NCI-H2171 treated with DMSO at 0.1 percent for 48 hours (cell line): Measurements from ENCODE around the gene CMC1.
"Not testable (repeated sequence)": the region's sequence is repeated elsewhere in the genome, so short reads cannot be mapped to it uniquely, and the experiment has no call there.

Experiments used
- DNase-seq: peaks from one replicate; lab custom pipeline; 2025; lab: John Stamatoyannopoulos, UW

CMC1 gene

DNA sequence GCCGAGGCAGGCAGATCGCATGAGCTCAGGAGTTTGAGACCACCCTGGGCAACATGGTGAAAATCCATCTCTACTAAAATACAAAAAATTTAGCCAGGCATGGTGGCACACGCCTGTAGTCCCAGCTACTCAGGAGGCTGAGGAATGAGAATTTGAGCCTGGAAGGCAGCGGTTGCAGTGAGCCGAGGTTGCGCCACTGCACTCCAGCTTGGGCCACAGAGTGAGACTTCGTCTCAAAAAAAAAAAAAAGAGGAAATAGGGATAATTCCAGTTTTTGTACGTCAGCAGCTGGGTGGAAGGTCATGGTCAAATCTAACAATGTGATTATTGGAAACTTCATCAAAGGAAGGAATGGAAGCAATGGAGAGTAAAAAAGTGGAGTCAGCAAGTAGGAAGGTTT lies 3.1 kb downstream of the CMC1 start:
- DNase-seq, result no peak

DNA sequence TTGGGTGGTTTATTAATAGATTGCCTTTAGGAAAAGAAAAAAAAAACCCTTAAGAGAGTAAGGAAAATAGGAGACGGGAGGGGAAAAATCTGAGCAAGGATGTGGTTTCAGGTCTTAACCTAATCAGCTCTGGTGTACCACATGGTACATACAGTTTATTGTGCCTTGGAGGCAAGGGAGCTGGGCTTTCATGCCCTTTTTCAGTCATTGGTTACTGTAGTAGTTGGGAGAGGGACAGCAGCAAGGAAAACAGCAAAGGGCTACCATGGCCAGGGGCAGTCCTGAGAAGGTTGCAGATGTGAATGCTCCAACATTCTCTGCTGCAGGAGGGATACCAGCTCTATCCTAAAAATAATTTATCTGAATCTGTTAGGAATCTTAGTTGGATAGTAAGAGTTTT lies 5.9 kb downstream of the CMC1 start:
- DNase-seq, result no peak

DNA sequence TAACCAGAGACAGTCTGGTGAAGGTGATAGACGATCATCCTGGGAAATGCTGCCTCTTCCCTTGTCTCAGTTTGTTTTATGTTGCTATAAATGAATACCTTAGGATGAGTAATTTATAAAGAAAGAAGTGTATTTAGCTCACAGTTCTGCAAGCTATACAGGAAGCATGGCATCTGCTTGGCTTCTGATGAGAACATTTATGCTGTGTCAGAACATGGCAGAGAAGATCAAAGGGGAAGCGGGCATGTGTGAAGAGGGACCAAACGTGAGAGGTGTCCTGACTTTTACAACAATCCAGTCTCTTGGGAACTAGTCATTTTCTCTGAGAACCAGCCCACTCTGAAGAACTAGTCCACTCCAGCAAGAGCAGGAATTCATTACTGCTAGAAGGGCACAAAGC lies 9.6 kb downstream of the CMC1 start:
- peak; percentile 0 for DNase-seq

DNA sequence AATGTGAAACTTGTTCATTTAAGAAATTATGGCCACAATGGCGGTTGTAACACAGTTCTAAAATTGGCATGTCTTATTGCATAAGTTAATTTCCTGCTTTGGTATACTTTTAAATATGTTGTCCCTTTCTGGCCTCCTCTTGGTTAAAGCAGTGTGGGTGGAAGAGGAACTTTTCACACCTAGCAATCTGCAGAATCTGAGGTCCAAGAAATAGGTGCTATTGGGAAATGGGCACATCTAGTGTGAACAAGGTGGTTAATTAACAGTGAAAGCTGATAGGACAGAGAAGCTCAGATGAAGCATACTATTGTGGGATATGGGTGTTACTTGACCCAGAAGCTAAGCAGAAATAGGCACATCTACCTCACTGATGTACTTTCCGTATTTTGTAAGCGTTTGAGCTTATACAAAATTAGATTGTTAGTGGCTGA lies 10.6 kb downstream of the CMC1 start:
- DNase-seq, result no peak

DNA sequence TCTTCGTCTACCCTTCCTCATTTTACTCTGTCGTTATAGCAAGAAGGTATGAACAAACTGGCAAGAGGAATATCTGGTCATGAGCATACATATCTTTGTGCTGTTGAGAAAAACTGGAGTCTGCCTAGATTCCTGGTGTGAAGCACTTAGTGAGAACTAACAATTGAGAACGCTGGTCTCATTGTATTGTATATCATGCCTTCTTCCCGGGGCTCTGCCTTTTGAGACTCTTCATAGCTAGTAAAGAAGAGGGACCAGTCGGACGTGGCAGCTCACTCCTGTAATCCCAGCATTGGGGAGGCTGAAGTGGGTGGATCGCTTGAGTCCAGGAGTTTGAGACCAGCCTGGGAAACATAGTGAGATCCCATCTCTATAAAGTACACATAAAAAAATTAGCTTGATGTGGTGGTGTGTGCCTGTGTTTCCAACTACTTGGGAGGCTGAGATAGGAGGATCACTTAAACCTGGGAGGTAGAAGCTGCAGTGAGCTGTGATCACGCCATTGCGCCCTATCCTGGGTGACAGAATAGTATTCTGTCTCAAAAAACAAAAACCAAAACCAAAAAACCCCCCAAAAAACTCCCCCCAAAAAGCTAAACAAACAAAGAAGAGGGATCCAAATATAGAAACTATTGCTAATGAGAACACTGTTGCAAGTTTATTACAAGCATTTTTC lies 11.8 kb downstream of the CMC1 start:
- DNase-seq, result no peak

DNA sequence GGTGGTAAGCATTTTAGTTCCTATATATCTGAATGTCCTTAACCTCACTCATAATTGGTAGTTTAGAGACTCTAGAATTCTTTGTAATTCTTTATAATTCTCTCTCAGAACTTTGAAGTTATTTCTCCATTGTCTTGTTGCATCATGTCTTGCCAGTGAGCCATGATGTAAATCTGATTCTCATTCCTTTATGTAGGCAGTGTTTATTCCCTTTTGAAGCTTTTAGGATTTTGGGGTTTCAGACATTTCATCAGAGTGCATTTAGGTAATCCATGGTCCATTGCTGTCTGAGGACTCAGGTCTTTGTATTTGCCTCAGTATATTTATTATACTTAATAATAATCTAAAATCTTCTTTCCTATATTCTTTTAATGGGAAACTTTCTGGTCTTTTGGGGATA lies 20.6 kb downstream of the CMC1 start:
- no peak for DNase-seq

DNA sequence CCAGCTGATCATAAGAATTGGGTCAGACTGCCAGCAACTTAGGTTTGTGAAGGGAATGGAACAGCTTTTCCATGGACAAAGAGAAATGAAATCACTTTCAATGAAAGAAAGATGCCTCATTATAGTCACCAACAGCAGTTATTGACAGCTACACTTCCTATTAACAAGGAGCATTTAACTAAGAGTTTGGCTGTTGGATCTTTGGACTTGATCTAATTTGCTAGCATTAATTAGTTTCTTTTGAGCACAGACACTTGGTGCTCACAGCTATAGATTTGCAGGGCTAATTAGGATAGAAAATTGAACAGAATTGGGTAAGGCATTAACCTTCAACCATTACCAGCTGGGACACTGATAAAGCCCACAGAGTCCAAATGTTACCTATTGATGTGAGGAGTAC lies 24.2 kb downstream of the CMC1 start:
- DNase-seq, result no peak

DNA sequence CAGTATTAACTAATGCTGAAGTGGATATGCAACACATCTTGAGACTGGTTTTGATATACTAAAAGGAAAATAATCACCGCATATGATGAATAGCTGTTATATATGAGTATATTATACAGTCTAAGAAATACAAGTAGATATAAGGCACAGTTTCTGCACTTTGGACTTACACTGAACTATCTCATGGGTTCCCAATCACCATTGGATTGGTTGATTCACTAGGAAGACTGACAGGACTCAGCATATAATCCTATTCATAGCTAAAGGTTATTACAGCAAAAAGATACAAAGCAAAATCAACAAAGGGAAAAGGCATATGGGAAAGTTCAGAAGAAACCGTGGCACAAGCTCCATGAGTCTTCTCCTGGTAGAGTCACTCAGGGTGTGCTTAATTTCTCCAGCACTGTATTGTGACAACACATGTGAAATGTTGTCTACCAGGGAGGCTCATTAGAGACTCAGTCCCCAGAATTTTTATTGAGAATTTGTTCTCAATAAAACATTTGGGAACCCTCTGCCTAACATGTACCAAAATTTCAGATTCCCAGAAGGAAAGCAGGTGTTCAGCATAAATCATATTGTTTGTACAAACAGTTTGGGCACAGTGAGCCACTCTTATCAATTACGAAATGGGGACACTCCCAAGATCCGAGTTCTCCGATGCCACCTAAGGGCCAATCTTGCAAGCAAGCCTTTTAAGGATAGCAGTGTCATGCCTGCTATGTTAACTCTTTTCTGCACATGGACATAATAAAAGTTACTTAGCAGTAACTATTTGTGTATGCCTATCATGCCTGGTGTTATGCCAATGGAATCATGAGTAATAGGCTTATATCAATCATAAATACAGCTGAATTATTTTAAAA lies 26.8 kb downstream of the CMC1 start:
- DNase-seq, result no peak

DNA sequence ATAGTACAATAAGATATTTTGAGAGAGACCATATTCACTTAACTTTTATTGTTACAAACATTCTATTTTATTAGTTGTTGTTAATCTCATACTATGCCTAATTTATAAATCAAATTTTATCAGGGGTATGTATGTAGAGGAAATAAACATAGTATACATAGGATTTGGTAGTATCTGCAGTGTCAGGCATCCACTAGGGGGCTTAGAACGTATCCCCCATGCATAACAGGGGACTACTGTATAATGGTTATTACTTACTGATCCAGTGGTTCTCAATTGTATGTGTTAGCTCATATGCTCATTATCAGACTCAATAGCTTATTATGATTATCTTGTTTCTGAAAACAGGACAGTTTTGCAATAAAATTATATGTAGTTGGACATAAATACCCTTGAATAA lies 27.6 kb downstream of the CMC1 start:
- no peak for DNase-seq

DNA sequence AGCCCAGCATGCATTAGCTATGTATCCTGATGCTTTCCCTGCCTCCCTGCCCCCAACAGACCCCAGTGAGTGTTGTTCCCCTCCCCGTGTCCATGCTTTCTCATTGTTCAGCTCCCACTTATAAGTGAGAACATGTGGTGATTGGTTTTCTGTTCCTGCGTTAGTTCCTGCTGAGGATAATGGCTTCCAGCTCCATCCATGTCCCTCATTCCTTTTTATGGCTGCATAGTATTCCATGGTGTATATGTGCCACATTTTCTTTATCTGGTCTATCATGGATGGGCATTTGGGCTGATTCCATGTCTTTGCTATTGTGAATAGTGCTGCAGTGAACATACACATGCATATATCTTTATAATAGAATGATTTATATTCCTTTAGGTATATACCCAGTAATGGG lies 28.5 kb downstream of the CMC1 start:
- DNase-seq, result not testable (repeated sequence)

DNA sequence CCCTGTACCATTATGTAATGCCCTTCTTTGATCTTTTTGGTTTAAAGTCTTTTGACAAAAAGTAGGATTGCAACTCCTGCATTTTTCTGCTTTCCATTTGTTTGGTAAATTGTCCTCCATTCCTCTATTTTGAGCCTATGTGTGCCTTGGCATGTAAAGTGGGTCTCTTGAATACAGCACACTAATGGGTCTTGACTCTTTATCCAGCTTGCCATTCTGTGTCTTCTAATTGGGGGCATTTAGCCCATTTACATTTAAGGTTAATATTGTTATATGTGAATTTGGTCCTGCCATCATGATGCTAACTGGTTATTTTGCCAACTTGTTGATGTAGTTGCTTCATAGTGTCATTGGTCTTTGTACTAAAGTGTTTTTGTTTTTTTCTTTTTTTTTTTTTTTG lies 32.4 kb downstream of the CMC1 start:
- DNase-seq, result no peak

DNA sequence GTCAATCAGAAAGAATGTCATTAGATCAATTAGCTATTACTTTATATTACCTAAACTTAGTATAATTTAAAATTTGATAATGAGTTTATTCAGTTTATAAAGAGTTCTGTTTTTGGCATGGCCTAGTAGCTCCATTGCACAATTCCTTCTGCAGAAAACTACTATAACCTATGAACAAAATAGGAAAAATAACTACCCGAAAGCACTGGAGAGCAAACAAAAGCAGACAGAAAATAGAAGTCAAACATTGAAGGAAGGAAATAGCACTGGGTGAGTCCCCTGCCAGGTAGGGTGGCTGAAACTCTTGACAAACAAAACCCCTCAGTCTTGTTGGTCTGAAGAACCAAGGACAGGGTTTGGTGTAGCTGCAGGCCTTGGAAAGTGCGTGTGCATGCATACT lies 37.5 kb downstream of the CMC1 start:
- no peak for DNase-seq

DNA sequence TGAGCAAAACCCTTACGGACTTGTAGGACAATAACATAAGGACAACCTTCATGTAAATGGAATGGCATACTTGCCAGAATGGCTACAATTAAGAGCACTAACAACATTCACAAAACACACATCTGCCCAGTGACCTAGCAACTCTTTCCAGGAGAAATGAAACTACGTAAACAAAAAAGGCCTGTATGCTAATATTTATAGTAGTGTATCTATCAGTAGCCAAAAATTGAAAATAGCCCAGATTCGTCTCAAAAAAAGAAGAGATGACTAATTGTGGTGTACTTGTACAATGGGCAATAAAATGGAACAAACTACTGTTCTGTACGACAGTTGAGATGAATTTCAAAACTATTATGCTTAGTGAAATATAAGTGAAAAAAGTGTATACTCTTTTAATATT lies 38.4 kb downstream of the CMC1 start:
- DNase-seq, result no peak

DNA sequence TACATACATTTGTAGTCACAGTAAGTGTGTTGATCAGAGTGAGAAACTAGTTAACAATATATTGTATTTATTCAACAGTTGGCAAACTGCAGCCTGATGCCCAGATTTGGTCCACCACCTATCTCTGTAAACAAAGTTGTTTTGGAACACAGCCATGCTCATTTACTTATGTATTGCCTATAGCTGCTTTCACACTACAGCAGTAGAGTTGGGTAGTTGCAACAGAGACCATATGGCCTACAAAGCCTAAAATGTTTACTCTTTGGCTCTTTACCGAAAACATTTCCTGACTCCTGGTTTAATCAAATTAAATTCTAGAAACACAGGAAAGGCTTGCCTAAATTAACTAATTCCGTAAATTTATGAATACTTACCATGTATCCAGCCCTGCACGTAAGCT lies 39.4 kb downstream of the CMC1 start:
- DNase-seq, result peak; percentile 1

DNA sequence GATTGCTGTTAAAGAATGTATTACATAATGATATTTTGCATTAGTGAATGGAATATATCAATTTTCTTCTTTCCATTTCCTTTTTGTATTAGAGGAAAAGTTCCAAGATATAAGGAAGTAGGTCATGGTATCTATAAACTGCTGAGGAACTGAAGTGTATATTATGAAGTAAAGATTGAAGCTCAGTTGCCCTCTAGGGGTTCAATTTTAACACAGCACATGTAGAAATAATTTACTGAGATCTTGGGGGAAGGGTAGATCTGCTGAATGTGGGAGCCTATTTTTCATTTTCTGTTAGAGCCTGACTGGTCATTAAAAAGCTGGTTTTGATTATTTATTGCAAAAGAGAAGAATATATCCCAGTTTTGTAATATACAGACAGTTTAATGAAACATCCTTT lies 45.2 kb downstream of the CMC1 start:
- peak; percentile 22 for DNase-seq

DNA sequence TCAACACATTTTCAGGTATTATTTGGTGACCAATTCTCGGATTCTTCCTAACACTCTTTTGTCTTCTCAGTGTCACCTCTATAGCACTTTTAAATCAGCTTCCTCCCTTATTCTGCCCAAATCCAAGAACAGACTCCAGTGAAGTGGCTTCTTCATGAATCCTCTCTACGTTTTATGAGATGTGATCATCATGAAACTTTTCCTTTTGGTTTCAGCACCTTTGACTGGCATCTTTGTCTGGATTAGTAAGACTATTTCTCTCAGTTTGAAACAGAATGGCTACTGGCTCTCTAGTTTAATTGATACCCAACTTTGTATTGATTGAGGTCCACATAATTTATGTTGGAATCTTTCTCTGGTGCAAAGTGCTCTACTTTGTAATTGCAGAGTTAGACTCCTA lies 45.6 kb downstream of the CMC1 start:
- DNase-seq, result no peak

DNA sequence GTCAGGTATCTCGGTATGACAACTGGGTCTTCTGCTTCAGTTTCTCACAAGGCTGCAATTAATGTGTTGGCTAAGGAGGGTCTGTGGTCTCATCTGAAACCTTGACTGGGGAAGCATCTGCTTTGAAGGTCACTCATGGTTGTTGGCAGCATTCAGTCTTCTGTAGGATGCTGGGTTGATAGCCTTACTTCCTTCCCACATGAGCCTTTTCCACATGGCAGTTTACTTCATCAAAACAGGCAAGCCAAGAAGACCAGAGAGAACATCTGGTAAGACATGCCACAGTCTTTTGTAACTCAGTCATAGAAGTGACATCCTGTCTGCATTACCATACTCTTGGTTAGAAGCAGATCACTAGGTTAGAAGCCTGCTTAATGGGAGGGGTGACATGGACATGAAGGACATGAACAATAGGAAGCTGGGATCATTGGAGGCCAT lies 49.5 kb downstream of the CMC1 start:
- no peak for DNase-seq

DNA sequence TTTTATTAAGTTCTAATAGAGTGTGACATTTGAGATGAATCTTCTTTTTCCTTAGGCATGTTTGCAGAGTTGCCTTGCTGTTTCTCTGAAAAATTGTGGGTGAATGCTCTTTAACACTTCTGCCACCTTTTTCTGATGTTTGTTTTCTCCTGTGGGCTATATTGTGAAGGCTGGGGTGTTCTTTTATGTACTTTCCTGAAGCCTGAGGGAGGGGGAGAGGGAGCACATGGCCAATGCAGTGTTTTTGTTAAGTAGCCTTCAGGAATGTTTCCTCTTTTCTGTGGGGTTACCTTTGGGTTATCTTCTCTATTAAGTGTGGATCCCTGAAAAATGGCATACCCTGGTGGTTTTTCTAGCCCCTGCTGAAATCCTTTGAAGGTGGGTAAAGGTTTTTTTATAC lies 50.2 kb downstream of the CMC1 start:
- DNase-seq, result no peak

DNA sequence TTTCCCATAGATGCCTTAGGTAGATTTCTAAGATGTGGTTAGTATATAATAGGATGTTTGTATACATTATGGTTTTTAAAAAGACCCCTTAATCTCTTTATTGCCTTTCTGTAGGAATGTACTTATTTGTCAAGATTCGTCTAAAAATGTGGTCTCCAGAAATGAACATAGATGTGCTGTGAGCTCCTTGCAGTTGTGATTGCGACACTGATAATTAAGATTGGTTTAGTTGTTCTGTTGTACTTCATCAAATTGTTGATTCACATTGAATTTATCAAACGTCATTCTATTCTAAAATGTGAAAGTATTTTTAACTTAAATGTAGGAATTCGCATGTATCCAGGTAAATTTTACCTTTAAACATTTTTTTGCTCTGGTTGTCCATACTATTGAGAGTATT lies 51.2 kb downstream of the CMC1 start:
- no peak for DNase-seq

DNA sequence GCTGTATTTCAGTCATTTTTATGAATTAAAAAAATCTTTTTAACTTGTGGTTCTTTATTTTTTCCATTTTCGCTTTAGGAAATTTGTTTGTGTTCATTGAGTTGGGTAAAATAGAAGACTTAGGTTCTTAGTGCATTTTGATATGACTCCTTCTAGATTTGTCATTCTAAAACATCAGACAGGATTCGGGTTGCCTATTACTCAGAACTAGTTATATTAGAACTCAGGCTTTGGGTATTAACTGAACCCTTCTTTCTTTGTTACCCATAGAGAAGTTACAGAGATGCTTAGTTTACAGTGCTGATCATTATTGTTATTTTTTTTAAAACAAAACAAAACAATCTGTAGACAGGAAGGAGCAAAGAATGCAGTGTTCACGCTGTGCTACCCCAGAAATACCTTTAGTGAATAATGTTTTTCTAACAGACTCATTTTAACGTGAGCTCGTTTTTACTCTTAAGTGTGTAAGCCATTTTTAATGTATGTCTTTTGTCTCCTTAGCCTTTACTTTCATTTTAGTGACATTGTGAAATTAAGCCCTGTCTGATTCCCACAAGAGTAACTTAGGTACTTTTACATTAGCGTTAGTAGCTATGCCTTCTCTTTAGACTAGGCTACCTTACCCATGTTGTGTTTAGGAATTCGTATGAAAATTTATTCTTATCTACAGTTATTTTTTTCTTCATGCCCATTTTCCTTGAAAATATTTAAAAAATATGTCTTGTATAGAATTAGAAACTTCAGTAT lies 53.4 kb downstream of the CMC1 start:
- DNase-seq, result no peak

DNA sequence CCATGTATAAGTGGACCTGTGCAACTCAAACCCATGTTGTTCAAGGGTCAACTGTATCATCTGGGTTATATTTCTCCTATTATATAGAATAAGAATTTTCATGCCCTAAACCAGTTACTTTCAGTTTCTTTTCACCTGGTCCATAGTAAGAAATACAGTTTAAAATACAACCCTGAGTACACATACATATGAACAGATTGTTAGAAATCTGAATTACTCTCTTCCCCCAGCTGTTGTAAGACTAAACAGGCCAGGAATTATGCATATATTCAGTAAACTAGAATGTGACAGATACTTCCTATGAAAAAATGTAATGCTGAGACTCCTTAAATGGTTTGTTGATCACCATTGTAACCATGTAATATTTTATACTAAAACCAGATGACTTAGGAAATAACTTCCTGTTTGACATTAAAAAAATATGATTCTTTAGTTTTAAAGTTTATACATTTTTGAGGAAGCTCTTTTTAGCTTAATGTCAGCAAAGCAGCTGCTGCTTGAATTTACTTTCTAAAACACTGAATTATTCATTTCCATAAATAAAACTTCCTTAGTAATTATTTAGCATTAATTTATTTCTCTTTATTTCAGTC lies 54.6 kb downstream of the CMC1 start:
- DNase-seq, result no peak

DNA sequence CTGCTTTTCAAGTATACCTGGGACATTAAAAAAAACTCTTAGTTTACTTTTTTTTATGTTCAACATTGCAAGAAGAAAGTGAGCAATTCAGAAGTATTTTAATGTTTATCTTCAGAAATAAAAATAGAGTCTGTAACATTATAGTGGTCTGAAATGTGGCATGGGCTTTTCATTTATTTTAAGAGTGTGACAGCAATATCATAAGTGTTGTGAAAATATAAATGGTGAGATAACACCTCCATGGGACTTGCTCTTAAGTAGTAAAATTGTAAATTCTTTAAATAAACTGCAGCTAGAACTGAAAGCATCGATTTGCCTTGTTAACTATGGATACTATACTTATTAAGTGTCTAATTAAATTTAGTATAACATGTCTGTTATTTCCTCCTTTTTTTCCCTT lies 58.3 kb downstream of the CMC1 start:
- no peak for DNase-seq
